ENCODE data around the gene ENKUR.

ENKUR gene

DNA sequence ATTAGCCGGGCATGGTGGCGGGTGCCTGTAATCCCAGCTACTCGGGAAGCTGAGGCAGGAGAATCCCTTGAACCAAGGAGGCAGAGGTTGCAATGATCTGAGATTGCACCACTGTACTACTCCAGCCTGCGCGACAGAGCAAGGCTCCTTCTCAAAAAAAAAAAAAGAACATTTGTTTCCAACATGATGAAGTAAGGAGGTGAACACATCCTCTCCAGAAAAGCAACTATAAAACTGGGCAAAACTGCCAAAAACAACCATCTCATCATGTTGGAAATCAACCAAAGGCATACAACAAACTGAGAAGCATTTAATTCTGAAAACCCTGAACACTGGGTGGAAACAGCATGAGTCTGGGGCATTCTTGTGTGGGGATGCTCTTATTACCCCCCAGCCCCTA is 77.9 kb downstream of the ENKUR start:
- no peak for DNase-seq

DNA sequence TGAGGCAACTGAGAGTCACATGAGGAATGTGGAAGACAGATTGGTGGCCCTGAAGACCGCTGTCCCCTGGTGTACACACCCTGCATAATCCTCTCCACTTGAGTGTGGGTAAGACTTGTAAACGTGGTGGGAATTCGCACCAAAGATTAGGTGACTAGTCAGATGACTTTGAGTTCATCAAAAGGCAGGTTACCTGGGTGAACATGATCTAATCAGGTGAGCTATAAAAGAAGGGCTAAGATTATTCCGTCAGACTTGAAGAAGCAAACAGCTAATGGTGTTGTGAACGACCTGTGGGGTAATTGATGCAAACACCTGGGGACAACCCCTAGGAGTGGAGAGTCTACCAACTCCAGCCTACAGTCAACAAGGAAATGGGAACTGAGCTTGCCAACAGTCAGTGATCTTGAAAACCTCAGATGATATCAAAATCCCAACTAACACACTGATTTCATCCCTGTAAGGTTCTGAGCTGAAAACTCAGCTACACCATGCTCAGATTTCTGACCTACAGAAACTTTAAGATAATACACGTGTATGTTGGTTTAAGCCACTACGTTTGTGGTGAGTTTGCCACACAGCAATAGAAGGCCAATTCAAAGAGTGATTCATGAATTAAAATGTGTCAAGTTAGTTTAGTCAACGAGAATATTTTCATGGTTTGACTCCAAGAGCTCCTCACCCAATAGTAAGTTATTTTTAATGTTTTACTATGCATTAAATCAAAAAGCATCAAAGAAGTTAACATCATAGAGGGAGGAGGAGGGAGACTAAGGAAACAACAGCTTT is 80.3 kb downstream of the ENKUR start:
- DNase-seq, result no peak
